Measurements from ENCODE around the gene C22orf15.

The C22orf15 gene

DNA sequence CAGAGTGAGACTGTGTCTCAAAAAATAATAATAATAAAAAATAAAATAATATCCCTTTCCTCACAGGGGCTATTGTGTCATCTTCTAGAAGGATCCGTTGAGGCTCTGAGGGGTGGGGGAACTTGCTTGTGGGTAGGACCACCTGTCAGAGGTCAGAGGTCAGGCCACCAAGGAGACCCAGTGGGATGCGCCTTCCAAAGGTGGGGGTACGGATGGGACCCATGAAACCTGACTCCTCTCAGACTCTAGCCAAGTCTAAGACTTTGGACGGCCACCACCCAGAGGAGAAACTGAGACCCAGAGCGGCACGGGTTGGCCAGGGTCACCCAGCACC is 9.5 kb downstream of the C22orf15 start:
- DNase-seq (ENCODE audit: extremely low spot score, insufficient read length, low read depth) (no peak), FAIRE-seq (no peak)

DNA sequence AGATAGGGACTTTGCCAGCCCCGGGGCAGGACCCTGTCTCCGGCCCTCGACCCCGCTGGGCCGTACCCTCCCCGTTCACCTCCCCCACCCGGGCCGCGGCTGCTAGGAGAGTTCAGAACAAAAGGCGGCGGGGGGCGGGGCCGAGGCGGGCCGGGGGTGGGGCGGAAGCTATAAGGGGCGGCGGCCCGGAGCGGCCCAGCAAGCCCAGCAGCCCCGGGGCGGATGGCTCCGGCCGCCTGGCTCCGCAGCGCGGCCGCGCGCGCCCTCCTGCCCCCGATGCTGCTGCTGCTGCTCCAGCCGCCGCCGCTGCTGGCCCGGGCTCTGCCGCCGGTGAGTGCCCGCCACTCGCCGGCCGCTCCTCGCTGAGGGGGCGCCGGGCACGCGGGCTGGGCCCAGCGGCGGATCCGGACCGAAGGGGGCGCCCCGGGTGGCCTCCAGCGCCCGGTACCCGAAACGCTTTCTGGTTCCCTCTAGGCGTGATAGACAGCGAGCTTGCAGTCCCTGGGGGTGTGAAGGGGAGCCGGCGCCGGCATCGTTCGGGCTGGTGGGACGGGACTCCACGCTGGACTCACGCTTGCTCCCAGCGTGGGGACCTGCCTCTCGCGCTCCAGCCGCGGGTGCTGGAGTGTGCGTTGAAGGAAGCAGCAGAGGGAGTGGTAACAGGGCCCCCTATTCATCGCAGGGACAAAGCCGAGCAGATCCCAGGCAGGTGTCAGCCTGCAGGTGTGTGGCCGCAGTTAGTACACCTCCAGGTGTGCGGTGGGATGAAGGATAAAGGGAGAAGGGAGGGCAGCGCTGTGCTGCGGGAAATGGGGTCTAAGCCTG is 10.1 kb downstream of the C22orf15 start, which contains the start of gene MMP11:
MMP11 (plus strand) TSS at position 201 of the 825 bp plus-strand sequence; CDS start at position 223, 22 bp downstream.
- FAIRE-seq (no peak), DNase-seq (ENCODE audit: extremely low spot score, insufficient read length, low read depth) (no peak)

DNA sequence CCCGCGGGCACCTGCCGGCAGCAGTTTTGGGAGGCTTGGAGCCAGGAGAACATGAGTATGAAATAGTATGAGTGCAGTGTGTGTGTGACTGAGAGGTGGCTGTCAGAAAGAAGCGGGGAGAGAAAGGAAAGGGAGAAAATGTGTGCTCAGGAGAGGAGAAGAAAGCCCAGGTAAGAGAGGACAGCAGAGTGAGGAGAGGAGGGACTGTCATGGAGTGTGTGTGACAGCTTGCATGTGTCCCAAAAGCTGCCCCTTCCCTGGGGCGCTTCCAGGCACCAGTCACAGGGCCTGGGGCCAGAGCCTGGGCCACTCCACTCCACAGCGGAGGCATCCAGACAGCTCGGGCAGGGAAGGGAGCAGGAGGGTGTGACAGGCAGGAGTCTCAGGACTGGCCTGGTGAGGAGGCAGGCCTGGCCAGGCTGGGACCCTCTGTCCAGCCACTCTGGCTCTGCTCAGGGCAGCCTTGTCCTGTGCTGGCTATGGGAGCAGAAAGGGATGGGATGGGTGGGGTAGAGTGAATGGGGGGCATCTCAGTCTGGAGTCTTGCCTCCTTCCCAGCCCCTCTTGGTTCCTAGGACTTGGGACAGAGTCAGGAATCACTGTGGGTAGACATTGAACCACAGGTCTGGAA is 10.8 kb downstream of the C22orf15 start:
- DNase-seq (ENCODE audit: extremely low spot score, insufficient read length, low read depth) (no peak), FAIRE-seq (no peak)

DNA sequence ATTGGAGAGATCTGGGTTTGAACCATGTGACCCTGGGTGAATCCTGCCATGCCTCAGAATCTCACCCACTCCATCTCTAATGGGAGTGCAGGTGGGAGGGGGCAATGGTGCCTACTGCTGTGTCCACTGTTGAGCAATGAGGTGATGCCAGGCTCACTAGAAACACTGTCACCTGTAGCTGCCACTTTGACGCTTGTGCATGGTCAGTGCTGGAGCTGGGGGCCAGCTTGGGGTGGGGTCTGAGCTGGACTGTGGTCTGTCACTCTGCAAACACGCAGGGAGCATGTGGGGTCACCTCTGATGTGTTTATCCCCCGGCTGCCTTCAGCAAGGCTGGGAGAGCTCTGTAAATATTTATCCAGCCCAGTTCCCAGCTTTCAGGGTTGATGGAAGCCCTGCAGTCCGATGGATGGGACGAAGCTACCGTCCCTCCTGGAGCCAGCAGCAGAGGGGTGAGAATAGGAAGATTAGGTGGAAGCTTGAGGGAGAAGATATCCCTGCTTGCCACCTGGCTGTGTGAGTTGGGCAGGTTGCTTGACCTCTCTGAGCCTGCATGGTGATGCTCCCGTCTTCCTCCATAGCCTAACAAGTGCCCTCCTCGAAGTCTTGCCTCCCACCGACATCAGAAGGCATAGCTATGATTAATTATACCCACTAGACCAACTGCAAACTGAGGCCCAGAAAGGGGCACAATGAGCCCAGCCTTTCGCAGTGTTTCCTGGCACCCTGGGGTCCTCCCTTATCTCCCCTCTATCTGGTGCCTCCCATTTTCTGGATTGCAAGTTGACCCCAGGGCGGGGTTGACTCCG is 11.5 kb downstream of the C22orf15 start:
- FAIRE-seq (no peak), DNase-seq (ENCODE audit: extremely low spot score, insufficient read length, low read depth) (no peak)

DNA sequence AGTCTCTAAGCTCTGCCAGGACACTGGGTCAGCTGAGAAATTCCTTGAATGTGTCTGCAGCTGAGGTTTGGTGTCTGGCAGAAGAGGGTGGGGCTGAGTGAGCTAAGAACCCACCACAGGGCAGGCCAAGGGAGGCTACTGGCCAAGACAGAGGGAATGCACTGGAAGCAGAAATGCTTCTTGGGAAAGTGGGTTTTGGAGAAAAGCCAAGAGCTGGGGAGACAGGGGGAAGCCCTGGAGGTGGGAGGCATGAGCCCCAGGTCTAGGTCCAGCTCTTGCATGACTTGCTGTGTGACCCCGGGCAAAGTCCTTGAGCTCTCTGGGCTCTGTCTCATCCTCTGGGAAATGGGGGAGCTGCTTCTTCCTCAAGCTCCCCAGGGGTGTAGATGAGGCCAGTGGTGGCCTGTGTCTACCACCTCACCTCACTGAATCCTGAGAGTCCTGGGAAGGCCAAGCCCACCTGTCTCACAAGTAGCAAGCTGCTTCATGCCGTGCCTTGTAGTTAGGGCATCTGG is 12.2 kb downstream of the C22orf15 start:
- no peak for DNase-seq (ENCODE audit: extremely low spot score, insufficient read length, low read depth)
- no peak for FAIRE-seq

DNA sequence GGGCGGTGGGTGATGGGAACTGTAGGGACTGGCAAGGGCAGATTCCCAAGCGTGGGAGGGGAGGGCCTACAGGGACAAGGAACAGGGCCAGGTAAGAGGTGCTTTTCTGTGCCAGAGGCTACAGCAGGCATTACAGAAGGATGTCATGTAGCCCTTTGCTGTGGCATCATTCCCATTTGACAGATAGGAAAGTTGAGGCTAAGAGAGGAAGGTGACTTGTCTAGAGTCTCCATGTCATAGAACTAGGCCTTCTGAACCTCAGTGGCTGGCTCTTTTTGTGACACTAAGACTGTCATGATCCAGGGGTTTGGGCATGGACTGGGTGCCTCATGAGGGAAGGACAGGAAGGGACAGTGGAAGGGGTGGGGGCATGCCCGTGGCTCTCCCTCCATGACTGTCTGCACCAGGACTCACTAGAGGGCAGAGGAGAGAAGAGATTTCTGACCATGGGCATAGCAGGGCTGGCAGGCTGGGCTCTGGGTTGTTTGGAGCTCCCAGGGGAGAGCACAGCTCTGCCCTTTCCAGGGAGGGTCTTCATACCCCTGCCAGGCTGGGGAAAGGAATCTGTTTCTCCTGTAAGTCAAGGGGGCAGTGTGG is 13.1 kb downstream of the C22orf15 start:
- FAIRE-seq (no peak), DNase-seq (ENCODE audit: extremely low spot score, insufficient read length, low read depth) (no peak)

DNA sequence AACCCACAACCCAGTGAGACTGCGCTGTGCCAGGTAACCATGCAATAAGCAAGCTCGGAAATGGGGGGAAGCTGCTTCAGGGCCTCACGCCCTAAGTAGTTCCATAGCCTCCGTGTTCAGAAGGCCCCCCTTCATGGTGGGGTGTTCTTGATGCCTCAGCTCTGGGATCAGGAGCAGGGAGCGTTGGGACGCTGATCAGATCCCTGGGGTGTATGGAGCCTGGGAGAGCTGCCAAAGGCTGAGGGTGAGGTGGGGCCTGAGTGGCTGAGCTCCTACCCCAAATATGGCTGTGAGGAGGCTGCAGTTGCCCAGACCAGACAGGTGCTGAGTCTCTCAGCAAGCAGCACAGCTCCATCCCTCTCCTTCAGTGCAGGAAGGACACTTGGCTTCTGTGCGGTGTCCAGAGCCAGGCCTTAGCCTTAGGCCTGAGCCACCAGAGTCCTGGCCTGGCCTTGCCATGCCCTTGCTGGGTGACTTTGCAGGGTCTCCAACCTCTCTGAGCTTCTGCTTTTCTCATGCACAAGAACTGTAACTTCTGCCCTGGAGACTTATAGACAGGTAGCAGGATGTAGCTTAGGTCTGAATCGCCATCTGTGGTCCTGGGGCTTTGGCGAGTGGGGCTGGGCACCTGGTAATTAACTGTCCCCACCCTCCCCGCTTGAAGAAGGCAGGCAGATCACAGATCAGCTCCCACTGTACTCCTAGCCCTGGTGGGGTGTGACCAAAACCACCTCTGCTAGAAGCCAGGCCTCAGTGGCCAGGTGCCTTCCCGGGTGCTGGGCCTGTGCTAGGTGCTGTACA is 15.2 kb downstream of the C22orf15 start:
- no peak for DNase-seq (ENCODE audit: extremely low spot score, insufficient read length, low read depth)
- FAIRE-seq = no peak

GRCh38 chr22:23778577-23778900 is 15.7 kb downstream of the C22orf15 start:
- no peak for DNase-seq (ENCODE audit: extremely low spot score, insufficient read length, low read depth)
- FAIRE-seq = no peak

DNA sequence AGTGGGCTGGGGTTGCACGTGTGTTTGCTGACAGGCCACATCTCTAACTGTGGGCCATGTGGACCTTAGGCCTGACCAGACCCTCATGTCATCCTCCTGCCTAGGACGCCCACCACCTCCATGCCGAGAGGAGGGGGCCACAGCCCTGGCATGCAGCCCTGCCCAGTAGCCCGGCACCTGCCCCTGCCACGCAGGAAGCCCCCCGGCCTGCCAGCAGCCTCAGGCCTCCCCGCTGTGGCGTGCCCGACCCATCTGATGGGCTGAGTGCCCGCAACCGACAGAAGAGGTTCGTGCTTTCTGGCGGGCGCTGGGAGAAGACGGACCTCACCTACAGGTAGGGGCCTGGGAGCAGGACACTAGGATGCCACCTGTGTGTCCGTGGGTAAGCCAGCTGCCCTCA is 16.3 kb downstream of the C22orf15 start:
- FAIRE-seq (no peak), DNase-seq (ENCODE audit: extremely low spot score, insufficient read length, low read depth) (no peak)

- DNase-seq (ENCODE audit: extremely low spot score, insufficient read length, low read depth) = no peak
- FAIRE-seq = no peak
These were observed 16.9 kb downstream of the C22orf15 start for GRCh38 chr22:23779731-23780130.

- FAIRE-seq (no peak), DNase-seq (ENCODE audit: extremely low spot score, insufficient read length, low read depth) (no peak)
These were observed 17.5 kb downstream of the C22orf15 start for GRCh38 chr22:23780146-23780748.

GRCh38 chr22:23781065-23781464 is 18.3 kb downstream of the C22orf15 start:
- FAIRE-seq (no peak), DNase-seq (ENCODE audit: extremely low spot score, insufficient read length, low read depth) (no peak)

GRCh38 chr22:23781511-23782183 is 18.9 kb downstream of the C22orf15 start:
- no peak for DNase-seq (ENCODE audit: extremely low spot score, insufficient read length, low read depth)
- no peak for FAIRE-seq

DNA sequence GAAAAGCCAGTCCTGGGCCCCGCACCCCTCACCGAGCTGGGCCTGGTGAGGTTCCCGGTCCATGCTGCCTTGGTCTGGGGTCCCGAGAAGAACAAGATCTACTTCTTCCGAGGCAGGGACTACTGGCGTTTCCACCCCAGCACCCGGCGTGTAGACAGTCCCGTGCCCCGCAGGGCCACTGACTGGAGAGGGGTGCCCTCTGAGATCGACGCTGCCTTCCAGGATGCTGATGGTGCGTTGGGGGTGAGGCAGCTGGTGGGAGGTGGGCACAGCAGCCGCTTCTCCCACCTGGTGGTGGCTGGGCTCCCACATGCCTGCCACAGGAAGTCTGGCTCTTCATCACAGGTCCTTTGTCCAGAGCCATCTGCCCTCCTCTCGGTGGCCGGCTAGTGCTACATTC is 19.5 kb downstream of the C22orf15 start:
- no peak for FAIRE-seq

GRCh38 chr22:23782703-23783102 is 19.9 kb downstream of the C22orf15 start:
- DNase-seq (ENCODE audit: extremely low spot score, insufficient read length, low read depth) = no peak
- no peak for FAIRE-seq

More for the DNA sequence above, 19.5 kb downstream of the C22orf15 start:
- no peak for DNase-seq (ENCODE audit: extremely low spot score, insufficient read length, low read depth)

- FAIRE-seq (no peak), DNase-seq (ENCODE audit: extremely low spot score, insufficient read length, low read depth) (no peak)
These were observed 20.7 kb downstream of the C22orf15 start for GRCh38 chr22:23783265-23784150.

DNA sequence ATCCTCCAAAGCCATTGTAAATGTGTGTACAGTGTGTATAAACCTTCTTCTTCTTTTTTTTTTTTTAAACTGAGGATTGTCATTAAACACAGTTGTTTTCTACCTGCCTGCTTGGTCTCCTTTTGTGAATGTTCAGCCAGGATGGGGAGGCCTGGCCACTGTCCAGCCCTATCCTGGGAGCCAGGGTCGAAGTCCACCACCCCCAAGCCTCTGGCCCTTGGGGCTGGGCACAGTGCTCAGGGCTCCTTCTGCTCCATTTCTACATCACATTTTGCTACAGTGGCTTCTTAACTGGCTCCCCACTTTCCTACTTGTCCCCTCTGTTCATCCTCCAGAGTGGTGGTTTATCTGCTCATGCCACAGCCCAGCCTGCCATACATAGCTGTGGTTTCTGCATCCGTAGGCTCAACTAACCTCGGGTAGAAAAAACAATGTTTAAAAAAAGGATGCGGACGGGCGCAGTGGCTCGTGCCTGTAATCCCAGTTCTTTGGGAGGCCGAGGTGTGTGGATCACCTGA is 21.5 kb downstream of the C22orf15 start:
- no peak for FAIRE-seq
- DNase-seq (ENCODE audit: extremely low spot score, insufficient read length, low read depth) = no peak
